Ecto neural progenitor cell (in vitro differentiated cells): Measurements from ENCODE around the gene FOXN1.

ENCODE experiments used
- DNase-seq: peaks from one replicate; pipeline ENCODE4 v3.0.0-alpha.2; 2018; ENCODE audit warnings: low spot score

The FOXN1 gene

GRCh38 chr17:28524476-28525424 is 18.6 kb downstream of the FOXN1 start:
- no peak for DNase-seq

GRCh38 chr17:28526381-28526780 is 20.2 kb downstream of the FOXN1 start:
- DNase-seq: no peak

- DNase-seq: no peak
Measured at GRCh38 chr17:28527181-28527681, 21.1 kb downstream of the FOXN1 start.

- DNase-seq: no peak
Measured at GRCh38 chr17:28527859-28528258, 21.7 kb downstream of the FOXN1 start.

- no peak for DNase-seq
Measured at GRCh38 chr17:28528327-28529012, 22.3 kb downstream of the FOXN1 start.

GRCh38 chr17:28529013-28529400 is 22.9 kb downstream of the FOXN1 start:
- no peak for DNase-seq

GRCh38 chr17:28530250-28530649 is 24.1 kb downstream of the FOXN1 start:
- DNase-seq: no peak

GRCh38 chr17:28530926-28531325 is 24.8 kb downstream of the FOXN1 start:
- DNase-seq: no peak

GRCh38 chr17:28532050-28532960 is 26.2 kb downstream of the FOXN1 start:
- no peak for DNase-seq

GRCh38 chr17:28533091-28533807 is 27.1 kb downstream of the FOXN1 start:
- no peak for DNase-seq

- DNase-seq: no peak
Measured at GRCh38 chr17:28534740-28535375, 28.7 kb downstream of the FOXN1 start.

- DNase-seq: peak; percentile 43
Measured at GRCh38 chr17:28536532-28537218, 30.5 kb downstream of the FOXN1 start.

- peak; percentile 47 for DNase-seq
Measured at GRCh38 chr17:28537219-28537610, 31.1 kb downstream of the FOXN1 start.

- DNase-seq: no peak
Measured at GRCh38 chr17:28538296-28538895, 32.2 kb downstream of the FOXN1 start.

- peak; percentile 48 for DNase-seq
Measured at GRCh38 chr17:28540231-28540630, 34.1 kb downstream of the FOXN1 start.

GRCh38 chr17:28541439-28541838 is 35.3 kb downstream of the FOXN1 start:
- no peak for DNase-seq

GRCh38 chr17:28544402-28545140 is 38.4 kb downstream of the FOXN1 start:
- no peak for DNase-seq

- DNase-seq: no peak
Measured at GRCh38 chr17:28545141-28545503, 39.0 kb downstream of the FOXN1 start.

- DNase-seq: no peak
Measured at GRCh38 chr17:28545787-28546415, 39.8 kb downstream of the FOXN1 start.
